Astrocyte (in vitro differentiated cells and primary cell): ENCODE data around the gene ACTL8.

Source experiments
- CTCF ChIP-seq: IDR thresholded peaks from 2 replicates; pipeline ENCODE4 v1.5.1; 2011; ENCODE audit warnings: low read depth, mild to moderate bottlenecking, inconsistent platforms, low read length, moderate library complexity; ENCODE audit not compliant: insufficient read depth
- EZH2 ChIP-seq: IDR thresholded peaks from 2 replicates; pipeline ENCODE4 v1.6.1; 2012; ENCODE audit warnings: mild to moderate bottlenecking, low read length, inconsistent platforms; ENCODE audit not compliant: insufficient read depth

- TF ChIP-seq CTCF (no peak), EZH2 (no peak)
These were observed 115.5 kb downstream of the ACTL8 start for GRCh38 chr1:17870679-17871078.
